Activated T-cell treated with anti-CD3 and anti-CD28 coated beads, Interleukin-2, amount 50 U/mL, for 48 hours (primary cell): ENCODE results near the gene SELENOH.

ENCODE experiments used
- DNase-seq, 2 experiments: peaks; one replicate each; pipeline ENCODE4 v3.0.0-alpha.2; 2020

Gene SELENOH

GRCh38 chr11:57751176-57751575, 9.9 kb downstream of the SELENOH start:
- DNase-seq: no peak

DNA sequence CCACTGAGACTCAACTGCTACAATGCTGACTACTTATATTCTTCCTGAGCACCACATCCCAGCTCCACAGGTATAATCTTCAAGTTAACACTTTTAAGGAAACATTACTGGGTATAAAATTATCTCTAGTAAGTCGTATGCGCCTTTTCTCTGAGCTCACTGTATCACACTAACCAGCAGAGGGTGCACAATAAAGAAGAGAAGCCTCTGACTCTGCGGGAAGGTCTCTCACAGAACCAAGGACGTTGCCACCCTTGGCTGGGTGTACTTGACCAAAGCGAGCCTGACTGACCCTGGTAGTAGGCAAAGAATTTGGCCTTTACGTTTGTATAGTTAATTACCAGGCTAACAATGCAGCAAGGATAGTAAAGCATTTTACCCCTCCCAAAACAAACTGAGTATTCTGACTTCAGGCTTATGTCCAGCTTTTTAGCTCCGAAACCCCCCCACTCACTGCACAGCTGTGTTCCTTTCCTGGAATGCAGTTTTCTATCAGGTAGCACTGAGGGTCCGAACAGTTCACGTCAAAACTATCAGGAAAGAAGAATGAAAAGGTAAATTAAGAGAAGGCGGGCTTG, 10.5 kb downstream of the SELENOH start, which contains the start of gene BTBD18:
TSS of gene BTBD18 (minus strand) at position 144 of the 578 bp plus-strand sequence. CDS start 631 bp downstream, outside the sequence.
- DNase-seq: no peak

DNA sequence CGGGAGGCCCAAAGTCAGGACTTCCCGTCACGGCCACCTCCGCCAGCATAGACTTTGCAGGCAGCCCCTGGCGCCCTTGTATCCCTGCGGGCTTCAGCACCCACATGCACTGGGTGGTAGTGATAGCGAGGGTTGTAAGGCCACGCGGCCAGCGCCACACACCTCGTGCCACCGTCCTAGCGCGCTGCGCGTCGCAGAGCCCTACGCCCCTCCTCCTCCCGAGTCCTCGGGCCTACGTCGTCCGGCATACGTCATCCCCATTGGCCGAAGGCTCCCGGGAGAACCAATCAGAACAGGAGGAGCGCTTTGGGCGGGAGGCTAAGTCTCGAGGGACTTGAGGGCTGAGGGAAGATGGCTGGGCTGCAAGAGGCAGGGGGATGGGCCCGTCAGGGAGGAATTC, 11.7 kb downstream of the SELENOH start:
- DNase-seq: no peak

- DNase-seq: no peak
Measured at GRCh38 chr11:57758174-57758573, 16.9 kb downstream of the SELENOH start.

- DNase-seq: no peak
Measured at GRCh38 chr11:57761301-57762234, 20.3 kb downstream of the SELENOH start, which contains the start of gene CTNND1. Gene CTNND1, plus strand, starts transcription at chr11:57761802. Its CDS starts 29,677 bp downstream, at chr11:57791479.

DNA sequence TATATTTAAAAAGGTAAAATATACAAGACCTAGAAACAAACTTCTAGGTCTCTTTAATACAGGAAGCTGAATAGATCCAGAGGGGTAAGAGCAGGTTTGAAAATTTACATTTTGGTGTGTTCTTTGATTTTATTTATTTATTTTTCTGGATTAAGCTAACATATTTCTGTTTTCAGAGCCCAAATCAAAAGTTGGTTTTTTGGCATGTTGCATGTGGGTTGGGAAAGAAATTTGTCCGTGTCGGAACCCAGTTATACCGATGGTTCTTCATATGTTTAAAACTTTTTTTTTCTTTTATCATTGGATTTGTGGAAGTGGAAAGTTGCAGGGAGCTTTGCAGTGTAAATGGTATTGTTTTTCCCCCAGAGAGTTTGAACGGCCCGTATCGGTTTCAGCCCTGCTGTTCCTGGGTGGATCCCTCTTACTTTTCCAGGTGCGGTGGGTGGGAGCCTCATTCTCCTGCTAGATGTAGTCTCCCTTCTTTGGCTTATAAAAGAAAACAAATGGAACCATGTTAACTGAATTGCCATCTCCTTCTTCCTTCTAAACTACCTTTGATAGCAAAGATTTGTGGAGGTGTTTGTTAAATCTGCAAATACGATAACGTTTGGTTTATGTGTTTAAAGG, 21.1 kb downstream of the SELENOH start:
- no peak for DNase-seq

- DNase-seq: no peak
Measured at GRCh38 chr11:57763568-57763967, 22.3 kb downstream of the SELENOH start.

- no peak for DNase-seq
Measured at GRCh38 chr11:57764021-57764420, 22.7 kb downstream of the SELENOH start.

- no peak for DNase-seq
Measured at GRCh38 chr11:57764566-57764965, 23.3 kb downstream of the SELENOH start.

DNA sequence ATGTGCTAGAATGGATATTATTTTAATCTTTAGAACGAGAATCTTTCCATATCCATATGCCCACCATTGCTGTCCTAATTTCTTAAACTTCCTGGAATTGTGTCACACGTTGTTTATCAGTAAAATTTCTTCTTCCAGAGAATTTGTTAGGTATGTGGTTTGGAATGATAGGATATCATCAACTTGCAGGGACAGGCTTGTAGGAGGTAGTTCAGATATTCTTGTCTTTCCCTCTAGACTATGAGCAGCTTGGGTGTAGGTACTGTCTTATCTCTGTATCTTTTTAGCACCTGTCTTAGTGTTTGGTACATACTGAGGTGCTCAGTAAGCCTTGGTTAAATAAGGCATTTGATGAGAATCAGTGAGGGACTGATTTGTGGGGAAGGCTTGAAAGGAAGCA, 23.7 kb downstream of the SELENOH start:
- no peak for DNase-seq

GRCh38 chr11:57770793-57771192, 29.5 kb downstream of the SELENOH start:
- no peak for DNase-seq

- no peak for DNase-seq
Measured at GRCh38 chr11:57771365-57771764, 30.1 kb downstream of the SELENOH start.

GRCh38 chr11:57772562-57772961, 31.3 kb downstream of the SELENOH start:
- DNase-seq: no peak

- DNase-seq: no peak
Measured at GRCh38 chr11:57773026-57773598, 31.8 kb downstream of the SELENOH start.

GRCh38 chr11:57775491-57775890, 34.2 kb downstream of the SELENOH start:
- no peak for DNase-seq

DNA sequence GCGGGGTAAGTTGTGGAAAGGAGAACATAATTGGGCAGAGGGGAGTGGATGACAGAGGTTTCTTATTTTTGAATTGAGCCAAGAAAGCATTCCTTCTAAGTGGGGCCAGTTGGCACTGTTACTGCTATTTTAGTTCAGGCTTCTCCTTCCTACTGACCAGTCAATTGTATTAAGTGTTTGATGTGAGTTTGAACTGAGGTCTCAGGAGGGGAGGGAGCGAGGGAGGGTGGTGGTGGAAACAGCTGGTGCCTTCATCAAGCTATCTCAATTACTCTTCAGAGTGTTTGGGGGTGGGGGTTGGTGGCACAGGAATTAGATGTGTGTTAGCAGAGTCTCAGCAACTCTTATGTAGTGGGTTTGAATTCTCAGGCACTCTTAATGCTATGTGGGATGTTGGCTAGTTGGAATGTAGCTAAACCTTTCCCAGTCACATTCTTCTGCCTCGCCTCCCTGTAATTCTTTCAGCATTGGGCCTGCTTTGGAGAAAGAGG, 34.8 kb downstream of the SELENOH start:
- no peak for DNase-seq

DNA sequence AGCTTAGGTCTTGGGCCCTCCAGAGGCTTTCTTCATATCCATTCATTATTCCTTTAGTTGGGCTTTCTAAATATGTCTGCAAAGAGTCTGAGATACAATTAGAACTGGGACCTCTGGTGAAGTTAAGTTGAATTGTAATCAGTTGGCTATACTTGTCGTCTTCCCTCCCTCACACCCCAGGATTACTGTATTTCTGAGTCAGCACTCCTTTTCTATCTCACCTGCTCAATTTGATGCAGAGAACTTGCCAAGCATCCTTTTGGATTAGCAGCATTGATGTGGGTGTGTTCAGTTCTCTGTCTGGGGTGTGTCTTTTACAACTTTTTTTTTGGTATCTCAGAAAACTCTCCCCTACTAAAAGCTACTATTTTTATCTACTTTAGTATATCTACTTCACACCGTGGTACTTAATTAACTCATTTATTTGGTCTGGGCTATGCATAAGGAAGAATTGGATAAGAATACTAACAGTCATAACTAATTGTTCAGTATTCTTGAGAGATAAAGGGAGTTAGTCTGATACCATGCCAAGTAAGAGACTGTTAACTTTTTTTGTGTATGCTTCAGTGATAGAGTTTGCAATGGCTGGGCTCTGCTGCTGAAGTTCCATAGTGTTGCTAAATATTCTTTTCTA, 35.4 kb downstream of the SELENOH start:
- DNase-seq: no peak

GRCh38 chr11:57777969-57778317, 36.7 kb downstream of the SELENOH start:
- DNase-seq: no peak

DNA sequence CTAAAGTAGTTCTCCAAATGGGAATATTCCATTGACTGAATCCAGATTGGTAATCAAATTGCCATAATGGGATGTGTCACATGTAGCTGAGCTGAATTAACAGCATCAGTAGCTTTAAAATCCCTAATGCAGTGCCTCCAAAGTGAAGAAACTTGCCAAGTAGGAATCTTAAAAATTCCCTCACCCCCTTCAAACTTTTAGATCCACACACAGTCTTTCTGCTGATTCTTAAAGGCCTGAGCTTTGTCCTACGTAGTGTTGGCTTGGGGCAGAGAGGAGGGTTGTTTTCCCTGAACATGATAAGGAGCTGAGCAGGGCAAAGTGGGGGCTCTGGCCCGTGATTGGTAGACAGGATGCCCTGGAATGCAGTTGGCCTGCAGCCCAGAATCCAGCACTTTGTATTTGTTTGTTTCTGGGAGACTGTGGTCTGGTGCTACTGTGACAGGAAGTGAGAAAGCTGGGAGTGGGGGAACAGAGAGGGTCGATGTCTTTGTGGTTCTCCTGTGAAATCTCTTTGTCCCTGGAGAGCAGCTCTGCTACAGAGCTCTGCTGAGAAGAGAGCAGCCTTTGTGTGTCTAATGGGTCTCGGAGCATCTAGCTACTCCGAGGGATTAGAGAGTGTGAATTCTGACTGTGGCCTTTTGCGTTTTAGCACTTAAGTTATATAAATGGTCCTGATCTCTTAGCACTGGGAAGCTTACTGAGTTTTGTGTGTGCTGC, 37.2 kb downstream of the SELENOH start:
- DNase-seq: no peak

- no peak for DNase-seq
Measured at GRCh38 chr11:57779276-57779675, 38.0 kb downstream of the SELENOH start.

GRCh38 chr11:57781529-57781943, 40.2 kb downstream of the SELENOH start:
- DNase-seq: no peak

DNA sequence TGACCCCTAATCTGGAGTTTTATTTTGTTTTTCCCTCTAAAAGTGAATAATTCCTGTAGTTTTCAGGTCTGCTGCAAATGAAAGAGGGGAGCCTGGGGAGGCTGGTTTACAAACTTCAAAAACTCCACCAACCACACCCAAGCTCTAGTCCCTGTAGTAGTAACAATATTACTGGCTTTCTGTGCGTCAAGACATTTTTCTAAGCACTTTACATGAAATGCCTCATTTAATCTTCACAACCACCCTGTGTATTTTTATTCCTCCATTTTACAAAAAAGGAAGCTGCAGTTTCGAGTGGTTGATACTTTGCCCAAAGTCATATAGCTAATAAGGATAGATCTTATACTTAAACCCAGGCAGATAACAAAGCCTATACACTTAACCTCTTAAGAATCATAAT, 43.8 kb downstream of the SELENOH start:
- DNase-seq: no peak
